ENCODE measurements around the gene FAH.

- TF ChIP-seq CTCF (conservative IDR thresholded peaks at IDR 0.05; ENCODE audit: low read length) (no peak), EZH2phosphoT487 (IDR thresholded peaks at IDR 0.05; ENCODE audit: borderline replicate concordance) (no peak)
Observed at GRCh38 chr15:80194914-80195313, 42.1 kb downstream of the FAH start.
